NCI-H128 (cell line): Measurements from ENCODE around the gene DHRS2.
A peak's percentile ranks its signal among the peaks of the same experiment; 100 is the strongest.
"Not testable (repeated sequence)": the region's sequence is repeated elsewhere in the genome, so short reads cannot be mapped to it uniquely, and the experiment has no call there.

Source experiments
- DNase-seq: peaks from one replicate; lab custom pipeline; 2025; ENCODE audit not compliant: unreplicated experiment; lab: John Stamatoyannopoulos, UW

DHRS2 gene

DNA sequence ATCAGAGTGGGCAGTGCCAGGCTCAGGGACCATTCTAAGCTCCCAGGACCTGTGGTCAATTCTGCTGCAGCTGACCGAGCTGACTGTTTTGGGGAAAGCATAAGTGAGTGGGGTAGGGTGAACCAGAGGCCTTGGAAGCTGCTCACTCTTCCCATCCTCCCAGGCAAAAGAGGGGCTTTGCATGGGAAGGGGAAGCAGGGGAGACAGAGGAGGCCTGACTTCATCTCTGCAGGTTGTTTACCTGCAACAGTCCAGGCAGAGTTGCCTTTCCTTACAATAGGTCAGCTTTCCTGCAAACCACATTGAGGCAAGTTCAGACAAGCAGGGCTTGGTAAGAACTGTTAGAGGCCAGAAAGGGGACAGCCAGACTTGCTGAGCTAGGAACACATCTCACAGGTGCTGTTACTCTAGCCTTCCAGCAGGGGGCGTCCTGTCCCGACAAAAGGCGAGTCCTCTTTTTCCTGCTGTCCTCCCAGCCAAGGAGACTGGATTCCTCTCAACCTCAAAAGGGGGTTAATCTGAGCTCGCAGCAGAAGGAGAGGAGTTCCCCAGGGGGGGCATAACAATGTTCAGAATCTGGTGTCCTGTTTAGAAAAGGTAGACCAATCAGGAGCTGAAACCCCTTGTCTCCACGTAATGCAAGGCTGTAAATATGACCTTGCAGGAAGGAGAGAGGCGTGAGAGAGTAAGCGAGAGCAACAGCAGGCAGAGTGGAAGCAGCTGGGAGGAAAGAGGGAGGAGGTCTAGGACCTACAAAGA, 4.3 kb upstream of the DHRS2 start:
- DNase-seq, result peak; percentile 68

GRCh38 chr14:23632461-23633159, 3.6 kb upstream of the DHRS2 start:
- DNase-seq, result no peak

DNA sequence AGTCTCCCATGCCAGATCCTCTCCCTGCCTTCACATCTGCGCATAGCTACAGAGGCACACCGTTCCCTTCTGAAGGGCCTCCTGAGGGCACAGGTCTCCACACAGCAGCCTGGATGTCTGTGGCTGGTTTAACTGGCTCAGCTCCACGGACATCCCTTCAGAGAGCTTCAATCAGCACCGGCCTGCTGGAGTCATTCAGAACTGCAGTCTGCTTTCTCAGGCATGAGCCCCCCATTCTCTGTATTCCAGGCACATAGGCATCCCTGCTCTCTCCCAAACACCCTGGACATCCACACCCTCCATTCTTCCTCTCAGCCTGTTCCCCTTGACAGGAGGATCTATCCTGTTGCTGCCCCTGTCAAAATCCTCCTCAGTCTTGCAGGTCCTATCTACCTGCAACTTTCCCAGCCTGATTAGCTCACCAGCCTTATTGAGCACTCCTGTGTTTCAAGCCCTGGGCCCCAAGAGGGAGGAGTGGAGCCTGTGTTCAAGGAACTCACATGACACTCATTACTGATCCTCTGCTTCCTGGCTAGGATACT, 2.9 kb upstream of the DHRS2 start:
- no peak for DNase-seq

DNA sequence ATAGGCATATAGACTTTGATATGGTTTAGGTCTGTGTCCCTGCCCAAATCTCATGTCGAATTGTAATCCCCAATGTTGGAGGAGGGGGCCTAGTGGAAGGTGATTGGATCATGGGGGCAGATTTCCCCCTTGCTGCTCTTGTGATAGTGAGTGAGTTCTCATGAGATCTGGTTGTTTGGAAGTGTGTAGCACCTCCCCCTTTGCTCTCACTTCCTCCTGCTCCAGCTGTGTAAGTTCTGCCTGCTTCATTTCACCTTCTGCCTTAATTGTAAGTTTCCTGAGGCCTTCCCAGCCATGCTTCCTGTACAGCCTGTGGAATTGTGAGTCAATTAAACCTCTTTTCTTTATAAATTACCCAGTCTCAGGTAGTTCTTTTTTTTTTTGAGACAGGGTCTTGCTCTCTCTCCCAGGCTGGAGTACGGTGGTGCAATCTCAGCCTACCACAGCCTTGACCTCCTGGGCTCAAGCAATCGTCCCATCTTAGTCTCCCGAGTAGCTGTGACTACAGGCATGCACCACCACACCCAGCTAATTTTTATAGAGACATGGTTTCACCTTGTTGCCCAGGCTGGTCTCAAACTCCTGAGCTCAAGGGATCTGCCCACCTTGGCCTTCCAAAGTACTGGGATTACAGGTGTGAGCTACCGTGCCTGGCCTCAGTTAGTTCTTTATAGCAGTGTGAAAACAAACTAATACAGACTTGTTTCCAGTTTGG, 1.3 kb upstream of the DHRS2 start:
- DNase-seq, result not testable (repeated sequence)

DNA sequence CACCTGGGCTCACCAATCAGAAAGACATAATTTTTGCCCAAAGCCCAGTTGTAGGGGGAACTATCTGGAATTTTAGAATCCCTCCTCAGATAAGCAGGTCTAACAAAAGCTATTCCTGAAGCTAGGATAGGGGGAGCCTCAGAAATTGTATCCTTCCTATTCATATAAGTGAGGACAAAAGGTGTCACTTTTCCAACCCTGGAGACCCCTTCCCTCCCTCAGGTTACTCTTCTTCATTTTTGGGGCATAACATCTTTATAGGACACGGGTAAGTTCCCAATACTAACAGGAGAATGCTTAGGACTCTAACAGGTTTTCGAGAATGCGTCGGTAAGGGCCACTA, 1.1 kb downstream of the DHRS2 start:
- DNase-seq, result not testable (repeated sequence)

DNA sequence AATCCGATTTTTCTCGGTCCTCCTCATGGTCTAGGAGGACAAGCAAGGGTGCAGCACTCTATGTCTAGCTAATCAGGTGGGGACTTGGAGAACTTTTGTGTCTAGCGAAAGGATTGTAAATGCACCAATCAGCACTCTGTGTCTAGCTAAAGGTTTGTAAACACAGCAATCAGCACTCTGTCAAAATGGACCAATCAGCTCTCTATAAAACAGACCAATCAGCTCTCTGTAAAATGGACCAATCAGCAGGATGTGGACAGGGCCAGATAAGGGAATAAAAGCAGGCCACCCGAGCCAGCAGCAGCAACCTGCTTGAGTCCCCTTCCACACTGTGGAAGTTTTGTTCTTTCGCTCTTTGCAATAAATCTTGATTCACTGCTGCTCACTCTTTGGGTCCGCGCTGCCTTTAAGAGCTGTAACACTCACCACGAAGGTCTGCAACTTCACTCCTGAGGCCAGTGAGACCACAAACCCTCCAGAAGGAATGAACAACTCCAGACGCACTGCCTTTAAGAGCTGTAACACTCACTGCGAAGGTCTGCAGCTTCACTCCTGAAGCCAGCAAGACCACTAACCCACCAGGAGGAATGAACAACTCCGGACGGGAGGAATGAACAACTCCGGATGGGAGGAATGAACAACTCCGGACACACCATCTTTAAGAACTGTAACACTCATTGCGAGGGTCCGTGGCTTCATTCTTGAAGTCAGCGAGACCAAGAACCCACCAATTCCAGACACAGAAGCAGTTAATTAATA, 1.7 kb downstream of the DHRS2 start:
- not testable (repeated sequence) for DNase-seq

DNA sequence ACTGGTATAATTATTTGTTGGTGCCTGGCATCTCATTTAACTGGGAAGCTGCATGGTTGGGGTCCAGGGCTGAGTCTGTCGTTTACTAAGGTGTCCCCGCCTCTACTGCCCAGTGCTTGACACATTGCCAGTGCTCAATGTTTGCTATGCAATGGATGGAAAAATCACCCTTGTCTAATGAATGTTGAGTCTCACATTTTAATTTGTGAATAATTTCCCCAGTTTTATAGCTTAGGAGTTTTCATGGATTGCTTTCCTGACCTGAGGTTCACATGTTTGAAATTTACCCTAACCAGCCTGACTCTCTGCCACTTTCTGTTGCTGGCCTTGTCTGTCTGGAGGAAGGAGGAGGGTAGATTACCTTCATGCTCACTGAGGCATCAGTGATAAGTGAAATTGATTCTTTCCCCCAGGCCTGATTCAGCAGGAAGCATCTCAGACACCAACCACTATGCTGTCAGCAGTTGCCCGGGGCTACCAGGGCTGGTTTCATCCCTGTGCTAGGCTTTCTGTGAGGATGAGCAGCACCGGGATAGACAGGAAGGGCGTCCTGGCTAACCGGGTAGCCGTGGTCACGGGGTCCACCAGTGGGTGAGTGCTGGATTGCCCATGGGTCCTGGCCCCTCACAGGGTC, 2.4 kb downstream of the DHRS2 start:
- DNase-seq, result no peak

- no peak for DNase-seq
These were observed 3.1 kb downstream of the DHRS2 start for GRCh38 chr14:23639048-23639890.

- DNase-seq, result no peak
These were observed 3.8 kb downstream of the DHRS2 start for GRCh38 chr14:23639891-23640523.

DNA sequence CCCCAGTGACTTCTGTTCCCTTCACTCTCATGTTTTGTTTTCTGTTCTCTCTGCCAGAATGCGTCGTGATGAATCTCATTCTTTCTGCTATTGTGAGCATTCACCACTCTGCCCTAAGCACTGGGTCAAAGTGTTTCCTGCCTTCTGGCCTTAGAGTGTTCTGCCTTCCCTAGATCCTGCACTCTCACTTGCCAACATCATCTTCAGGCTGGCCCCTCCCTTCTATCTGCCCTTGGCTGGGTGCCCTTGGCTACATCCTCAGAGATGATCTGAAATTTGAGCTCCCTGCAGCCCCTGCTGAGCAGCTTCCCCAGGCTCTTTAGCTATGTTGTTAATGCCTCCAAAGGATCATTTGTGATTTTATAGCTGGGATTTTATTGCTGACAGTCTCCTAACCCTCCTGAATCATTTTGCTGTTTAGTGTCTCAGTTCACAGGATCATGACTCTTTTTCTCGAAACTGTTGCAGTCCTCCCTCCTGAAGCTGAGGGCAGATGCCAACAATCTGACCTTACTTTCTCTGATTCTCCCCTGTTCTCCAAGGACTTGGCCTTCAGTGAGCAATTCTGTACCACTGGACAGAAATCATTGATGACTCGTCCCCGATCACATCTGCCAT, 4.5 kb downstream of the DHRS2 start:
- no peak for DNase-seq

- no peak for DNase-seq
These were observed 5.2 kb downstream of the DHRS2 start for GRCh38 chr14:23641180-23641914.

DNA sequence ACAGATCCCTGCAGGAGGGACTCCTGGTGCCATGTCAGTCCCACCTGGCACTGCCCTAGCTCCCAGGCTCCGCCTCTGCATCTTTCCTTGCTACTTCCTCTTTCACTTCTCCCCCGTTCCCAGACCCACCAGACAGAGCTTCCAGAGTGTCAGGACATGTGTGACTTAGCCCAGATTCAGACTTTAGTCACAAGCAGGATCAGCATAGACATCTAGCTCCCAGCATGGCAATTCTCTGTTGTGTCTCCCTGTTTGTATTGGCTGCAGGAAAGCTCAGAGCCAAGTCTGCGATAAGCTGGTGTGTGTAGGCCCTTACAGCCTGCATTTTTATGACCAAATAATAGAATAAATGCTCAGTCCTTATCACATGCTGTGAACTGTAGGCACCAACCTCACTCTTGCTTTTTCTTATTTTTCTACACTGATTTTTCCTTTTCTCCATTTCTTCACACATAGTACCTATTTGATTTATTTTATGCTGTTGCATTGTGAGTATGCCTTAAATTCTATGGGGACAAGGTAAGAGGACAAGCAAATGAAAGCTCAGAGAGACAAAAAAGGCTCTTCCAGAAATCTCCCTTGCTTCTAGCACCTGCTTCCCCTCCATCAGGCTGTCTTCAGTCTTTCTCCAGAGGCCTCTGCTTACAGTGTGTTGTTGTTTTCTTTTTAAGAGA, 5.9 kb downstream of the DHRS2 start:
- DNase-seq, result no peak

DNA sequence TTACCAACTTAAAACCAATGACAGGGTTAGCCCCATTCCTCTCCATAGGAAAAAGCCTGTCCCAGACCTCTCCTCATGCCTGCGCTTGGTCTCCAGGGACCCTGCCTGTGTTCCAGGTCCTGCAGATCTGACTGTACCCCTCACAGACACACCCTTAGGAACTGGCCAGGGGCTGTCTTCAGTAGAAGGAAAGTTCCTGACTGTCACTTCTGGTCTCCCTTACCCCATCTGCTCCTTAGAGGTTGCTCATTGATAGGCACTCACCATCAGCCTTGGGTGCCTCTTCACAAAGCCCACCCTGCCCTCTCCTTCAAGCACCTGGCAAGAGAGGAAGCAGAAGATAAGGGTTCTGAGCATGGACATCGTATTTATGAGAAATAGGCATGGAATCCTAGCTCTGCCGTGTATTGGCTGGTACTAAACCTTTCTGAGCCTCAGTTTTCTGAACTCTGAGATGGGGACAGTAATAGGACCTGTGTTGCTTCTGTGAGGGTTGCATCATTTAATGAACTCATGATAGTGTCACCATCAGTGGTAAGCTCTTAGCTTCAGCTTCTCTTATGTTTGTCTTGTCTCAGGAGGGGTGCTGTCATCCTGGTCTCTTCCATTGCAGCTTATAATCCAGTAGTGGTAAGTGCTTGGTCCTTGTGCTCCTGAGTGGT, 7.5 kb downstream of the DHRS2 start:
- DNase-seq, result no peak

GRCh38 chr14:23644195-23644918, 8.2 kb downstream of the DHRS2 start:
- DNase-seq, result no peak

GRCh38 chr14:23644919-23645336, 8.8 kb downstream of the DHRS2 start:
- DNase-seq, result no peak

GRCh38 chr14:23645504-23645811, 9.3 kb downstream of the DHRS2 start:
- DNase-seq, result no peak
